Panc1 (cell line): Measurements from ENCODE around the gene NR6A1.

Source experiments
- CTCF ChIP-seq: fragments of 450-650 bp; IDR thresholded peaks from 2 replicates; pipeline ENCODE4 v1.5.1; 2017; ENCODE audit warnings: mild to moderate bottlenecking
- REST ChIP-seq, 2 experiments: IDR thresholded peaks; 2 replicates each; pipeline ENCODE4 v1.6.1; 2011 to 2012; ENCODE audit warnings: low read depth in 2 of 2, control low read depth in 1 of 2, low read length in 1 of 2, mild to moderate bottlenecking in 1 of 2, moderate library complexity in 1 of 2; ENCODE audit not compliant: insufficient read depth in 1 of 2

- no peak for TF ChIP-seq CTCF
- no peak for TF ChIP-seq REST (IDR thresholded peaks at IDR 0.05; ENCODE audit: insufficient read depth in 1 of 2, low read depth in 2 of 2, low read length in 1 of 2)
Observed at GRCh38 chr9:124789531-124789930, 18.4 kb upstream of the NR6A1 start.
